Endometrial microvascular endothelial cells (primary cell): ENCODE measurements around the gene RPS21. TPM values are rescaled to one million over a fixed set of nuclear protein-coding genes. Genes with fewer than 3 reads are reported as not detected.

Source experiments
- in situ Hi-C: cut with HindIII; loops from 2 replicates; pipeline ENCODE4 v1.10.0; 2017; ENCODE audit warnings: low sequenced_read_pairs, low pct_unique_long_range_greater_than_20kb; ENCODE audit errors: inconsistent ontology term
- total RNA-seq: library from RNA; depleted of rRNA; stranded (reverse); fragments of >200 nt; gene quantifications from one replicate; pipeline ENCODE4 v1.2.3, GENCODE V29; 2015; ENCODE audit errors: inconsistent ontology term

The RPS21 gene
- total RNA-seq = 2,359 TPM

DNA sequence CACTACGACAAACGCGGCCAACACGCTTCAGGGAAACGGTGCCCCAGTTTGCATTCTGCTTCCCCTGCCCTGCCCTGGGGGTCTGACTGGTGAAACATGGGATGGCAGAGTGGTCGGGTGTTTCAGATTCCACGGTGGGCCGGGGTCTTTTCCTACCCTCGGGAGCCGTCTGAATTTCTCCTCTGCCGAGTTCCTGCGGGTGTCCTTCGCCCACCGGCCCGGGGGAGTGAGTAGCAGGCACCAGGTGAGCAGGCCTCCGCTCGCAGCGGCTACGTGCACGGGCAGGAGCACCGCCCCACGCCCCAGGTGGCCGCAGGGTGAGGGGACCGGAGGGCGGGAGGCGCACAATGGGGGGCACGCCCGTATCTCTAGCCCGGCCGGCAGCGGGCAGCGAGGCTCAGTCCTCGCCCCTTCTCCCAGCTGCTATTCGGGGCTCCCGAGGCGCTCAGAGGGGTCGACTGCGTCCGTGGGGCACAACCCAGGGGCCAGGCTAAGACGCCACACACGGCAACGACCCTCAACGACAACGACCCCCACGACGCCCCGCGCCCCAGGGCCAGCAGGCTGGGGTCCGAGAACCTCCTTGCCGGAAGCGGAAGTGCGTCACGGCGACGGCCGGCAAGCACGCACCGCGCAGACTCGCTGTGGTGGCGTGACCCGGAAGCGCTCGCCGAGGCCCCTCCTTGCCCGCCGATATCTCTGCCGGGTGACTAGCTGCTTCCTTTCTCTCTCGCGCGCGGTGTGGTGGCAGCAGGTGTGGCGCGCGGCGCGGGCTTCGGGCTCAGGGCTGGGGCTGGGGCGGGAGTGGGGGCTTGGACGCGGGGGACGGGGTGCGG lies at the start of gene RPS21:
Gene RPS21, plus strand, starts transcription at position 721 of the 836 bp plus-strand sequence. CDS start 236 bp downstream, outside the sequence.
- in situ Hi-C loops = no loop called here

- in situ Hi-C loops = no loop called here
Measured at GRCh38 chr20:62337558-62338293, 49.2 kb upstream of the RPS21 start.

GRCh38 chr20:62338294-62338620 lies 48.6 kb upstream of the RPS21 start:
- in situ Hi-C loops = no loop called here

DNA sequence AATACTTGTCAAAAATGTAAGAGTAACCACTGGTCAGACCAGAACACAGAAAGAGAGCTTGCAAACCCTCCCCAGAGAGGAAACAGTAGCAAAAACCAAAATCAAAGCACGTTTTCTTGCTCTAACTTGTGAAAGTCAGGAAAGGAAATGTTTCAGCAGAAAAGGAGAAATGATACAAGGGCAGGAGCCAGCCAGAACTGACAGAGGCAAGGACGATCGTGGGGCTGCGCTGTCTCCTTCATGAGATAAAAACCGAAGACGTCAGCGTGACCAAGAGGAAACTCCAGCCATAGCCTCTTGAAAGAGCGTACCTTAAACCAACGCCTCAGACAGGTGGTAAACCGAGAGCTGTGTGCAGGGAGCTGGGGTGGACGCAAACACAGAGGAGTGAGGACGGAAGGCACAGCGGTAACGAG lies 47.2 kb upstream of the RPS21 start:
- in situ Hi-C loops = no loop called here

DNA sequence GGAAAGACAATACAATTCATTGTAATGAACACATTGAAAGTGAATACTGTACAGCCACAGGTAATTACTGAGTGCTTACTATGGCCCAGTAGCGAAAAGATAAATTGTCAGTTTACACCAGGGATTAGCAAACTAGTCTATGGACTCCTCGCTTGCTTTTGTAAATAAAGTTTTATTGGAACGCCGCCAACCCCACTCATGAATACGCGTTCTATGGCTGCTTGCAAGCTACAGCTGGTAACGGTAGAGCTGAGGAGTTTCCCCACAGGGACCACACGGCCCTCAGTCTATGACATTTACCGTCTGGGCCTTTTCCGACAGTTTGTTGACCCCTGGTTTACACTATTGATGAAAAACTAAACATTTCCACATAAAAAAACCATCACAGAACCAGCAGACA lies 44.0 kb upstream of the RPS21 start:
- in situ Hi-C loops = no loop called here

DNA sequence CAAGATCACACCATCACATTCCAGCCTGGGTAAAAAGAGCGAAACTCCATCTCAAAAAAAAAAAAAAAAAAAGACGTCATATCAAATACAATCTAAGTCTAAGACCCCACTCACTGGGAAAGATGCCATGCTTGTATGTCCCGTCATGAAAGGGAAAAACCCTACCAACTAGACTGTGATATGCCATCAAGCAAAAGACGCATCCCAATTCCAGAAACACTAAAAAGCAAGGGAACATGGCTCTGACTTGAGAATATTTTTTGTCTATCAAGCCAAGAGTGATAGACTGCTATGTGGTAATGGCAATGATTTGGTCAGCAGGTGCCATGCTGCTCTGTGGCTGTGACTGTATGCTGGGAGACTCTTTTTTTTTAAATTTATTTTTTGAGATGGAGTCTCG lies 42.8 kb upstream of the RPS21 start:
- in situ Hi-C loops = no loop called here

GRCh38 chr20:62344782-62345181 lies 42.1 kb upstream of the RPS21 start:
- in situ Hi-C loops = no loop called here

- in situ Hi-C loops = no loop called here
Measured at GRCh38 chr20:62345681-62346370, 41.1 kb upstream of the RPS21 start.

- in situ Hi-C loops = no loop called here
Measured at GRCh38 chr20:62346398-62347150, 40.3 kb upstream of the RPS21 start.

DNA sequence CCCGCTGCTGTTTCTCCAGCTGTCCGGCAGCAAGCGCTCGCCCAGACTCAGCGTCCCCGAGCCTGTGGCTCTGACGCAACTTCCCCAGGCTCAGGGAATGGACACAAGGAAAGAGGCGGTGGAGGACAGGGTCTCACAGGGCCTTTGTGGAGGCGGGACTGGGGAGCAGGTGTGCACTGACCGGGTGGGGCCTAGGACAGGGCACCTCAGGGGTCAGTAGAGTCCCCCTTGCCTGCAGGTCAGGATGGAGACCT lies 39.8 kb upstream of the RPS21 start:
- in situ Hi-C loops = no loop called here

- in situ Hi-C loops = no loop called here
Measured at GRCh38 chr20:62347445-62347844, 39.5 kb upstream of the RPS21 start.

DNA sequence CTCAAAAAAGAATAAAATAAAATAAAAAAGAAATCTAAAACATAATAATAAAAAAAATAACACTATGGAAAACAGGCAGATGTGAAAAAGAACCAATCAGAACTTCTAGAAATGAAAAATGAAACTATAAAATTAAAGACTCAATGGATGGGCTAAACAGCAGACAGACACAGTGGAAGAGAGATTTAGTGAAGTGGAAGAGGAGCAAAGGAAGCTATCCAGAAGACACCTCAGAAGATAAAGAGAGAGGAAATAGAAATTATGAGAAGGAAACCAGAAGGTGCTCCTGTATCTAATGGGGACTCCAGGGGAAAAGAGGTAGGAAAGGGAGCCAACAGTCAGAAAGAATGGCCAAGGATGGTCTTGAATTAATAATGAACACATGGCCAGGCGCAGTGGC lies 38.3 kb upstream of the RPS21 start:
- in situ Hi-C loops = no loop called here

DNA sequence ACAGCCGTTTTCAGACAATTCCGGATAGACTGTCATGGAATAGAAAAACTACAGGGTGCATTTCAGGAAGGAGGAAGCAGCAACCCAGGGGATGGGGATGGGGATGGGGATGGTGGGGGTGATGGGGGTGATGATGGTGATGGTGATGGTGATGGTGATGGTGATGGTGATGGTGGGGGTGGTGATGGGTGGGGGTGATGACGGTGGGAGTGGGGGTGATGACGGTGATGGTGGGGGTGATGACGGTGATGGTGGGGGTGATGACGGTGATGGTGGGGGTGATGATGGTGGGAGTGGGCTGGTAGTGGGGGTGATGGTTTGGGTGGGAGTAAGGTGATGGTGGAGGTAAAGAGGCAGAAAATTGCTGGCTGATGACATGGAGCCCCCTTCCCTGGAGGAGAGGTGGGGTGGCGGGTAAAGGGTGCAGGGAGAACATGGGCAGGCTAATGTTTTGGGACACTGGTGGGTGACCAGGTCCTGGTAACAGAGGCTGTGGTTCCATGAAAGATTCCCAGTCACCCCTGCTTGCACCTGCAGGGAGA lies 37.3 kb upstream of the RPS21 start:
- in situ Hi-C loops = no loop called here

DNA sequence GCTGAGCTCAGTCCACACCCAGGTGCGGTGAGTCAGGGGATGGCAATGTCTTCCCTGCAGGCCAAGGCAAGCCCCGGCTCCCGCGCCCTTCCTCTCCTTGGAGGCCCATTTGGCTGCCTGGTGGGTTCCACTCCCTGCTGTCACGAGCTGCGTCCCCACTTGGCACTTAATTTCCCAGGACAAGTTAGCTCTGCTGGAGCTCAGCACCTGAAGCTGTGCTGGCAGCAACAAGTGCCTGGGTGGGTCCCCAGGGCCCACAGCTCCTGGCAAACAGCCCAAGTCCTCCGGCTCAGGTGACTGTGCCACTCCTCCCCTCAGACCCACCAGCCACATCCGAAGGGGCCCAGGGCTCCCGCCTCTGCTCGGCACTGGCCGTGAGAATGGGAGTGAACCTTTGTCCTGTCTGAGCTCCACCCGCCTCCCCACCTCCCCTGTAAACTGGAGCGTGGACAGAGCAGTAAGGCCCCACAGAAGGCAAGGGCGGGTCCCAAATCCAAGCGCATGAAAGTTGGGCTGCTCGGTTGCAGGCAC lies 36.7 kb upstream of the RPS21 start:
- in situ Hi-C loops = no loop called here

DNA sequence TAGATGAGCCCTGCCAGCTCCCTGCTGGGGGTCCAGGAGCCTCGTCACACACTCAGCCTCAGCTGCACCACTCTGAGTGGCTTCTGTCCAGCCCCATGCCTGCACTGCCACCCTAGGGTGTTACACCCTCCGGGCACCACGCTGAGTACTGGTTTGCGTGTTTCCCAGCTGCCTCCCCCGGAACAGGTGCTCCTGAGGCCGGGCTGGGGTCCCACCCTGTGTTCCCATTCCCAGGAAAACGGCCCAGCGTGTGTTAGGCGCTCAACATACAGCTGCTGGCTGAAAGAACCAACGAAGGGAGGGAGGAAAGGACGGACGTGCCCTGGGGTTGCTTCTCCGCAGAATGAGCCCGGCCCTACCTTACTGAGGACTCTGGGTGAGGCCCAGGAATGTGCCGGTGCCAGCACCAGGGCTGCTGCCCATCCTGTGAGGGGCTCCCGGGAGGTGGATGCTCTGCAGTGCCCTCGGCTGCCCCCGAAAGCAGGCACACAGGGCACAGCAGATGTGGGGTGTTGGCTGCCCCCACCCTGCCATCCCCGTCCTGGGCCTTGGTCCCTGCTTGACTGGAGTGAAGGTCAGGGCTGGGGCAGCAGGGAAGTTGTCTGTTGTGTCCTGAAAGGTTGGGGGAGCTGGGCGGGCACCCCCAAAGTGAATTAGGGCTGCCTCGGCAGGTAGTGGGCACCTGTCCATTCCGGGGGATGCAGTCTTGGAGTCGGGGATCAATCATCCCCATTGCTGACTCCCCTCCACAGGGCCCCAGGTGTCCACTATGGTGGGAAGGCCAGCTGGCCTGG lies 36.1 kb upstream of the RPS21 start:
- in situ Hi-C loops = no loop called here

DNA sequence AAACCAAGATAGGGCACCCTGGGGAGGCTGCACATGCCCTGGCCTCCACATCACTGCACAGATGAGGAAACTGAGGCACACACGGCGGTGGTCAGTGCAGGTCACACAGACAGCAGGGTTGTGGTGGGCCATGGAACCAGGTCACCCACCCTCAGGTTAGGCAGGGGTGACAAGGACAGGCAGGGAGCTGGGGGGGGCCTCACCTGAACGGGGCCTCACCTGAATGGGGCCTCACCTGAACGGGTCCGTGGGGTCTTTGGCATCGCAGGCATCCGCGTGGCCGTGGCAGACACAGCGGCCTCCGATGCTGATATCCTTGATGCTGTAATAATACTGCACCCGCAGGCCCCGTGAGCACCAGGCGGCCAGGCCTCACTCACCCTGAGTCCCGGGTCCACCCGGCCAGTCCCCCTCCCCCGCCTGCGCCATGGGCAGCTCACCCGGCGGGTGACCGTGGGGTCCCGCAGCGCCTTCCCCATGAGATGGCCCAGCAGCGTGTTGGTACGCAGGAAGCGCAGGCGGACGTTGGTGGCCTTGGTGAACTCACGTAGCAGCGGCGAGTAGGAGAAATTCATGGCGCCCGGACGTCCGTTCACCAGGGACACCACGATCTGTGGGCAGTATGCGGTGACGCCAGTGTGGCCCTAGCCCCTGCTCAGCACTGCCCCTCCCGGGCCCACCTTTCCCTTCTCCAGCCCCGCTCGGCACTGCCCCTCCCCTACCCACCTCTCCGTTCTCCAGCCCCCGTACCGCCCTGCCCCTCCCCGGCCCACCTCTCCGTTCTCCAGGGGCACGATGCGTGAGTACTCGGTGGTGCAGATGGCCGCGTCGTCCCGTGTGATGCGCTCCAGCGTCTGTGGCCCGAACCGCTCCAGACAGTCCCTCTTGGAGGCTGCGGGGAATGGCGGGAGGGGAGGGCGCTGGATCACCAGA lies 35.2 kb upstream of the RPS21 start:
- in situ Hi-C loops = no loop called here
